Panc1 (cell line): ENCODE measurements around the gene NPDC1. TPM values are rescaled to one million over a fixed set of nuclear protein-coding genes. Genes with fewer than 3 reads are reported as not detected.

Experiments
- ATAC-seq: fragments of 200-7000 bp; cut with Tn5 transposase; 2 replicates; pipeline ENCODE4 v1.9.1; 2020; ENCODE audit warnings: mild to moderate bottlenecking, moderate library complexity
- BruUV-seq: library from RNA; stranded (reverse); fragments of 400-500 nt; replicated peaks from 2 replicates; lab custom pipeline; 2021; lab: Mats Ljungman, UMichigan
- CTCF ChIA-PET: fragments of 300-600 bp; sonication (Branson Sonifier 250); formaldehyde crosslinking; loops from one replicate; lab custom pipeline; 2022; ENCODE audit warnings: antibody characterized with exemption; lab: Charles Lee
- POLR2A ChIA-PET: fragments of 300-600 bp; sonication (Branson Sonifier 250); formaldehyde crosslinking; loops from one replicate; lab custom pipeline; 2022; ENCODE audit warnings: antibody characterized with exemption; lab: Charles Lee
- DNase-seq: peaks from one replicate; pipeline ENCODE4 v3.0.0-alpha.2; 2010; ENCODE audit warnings: low read depth, low spot score
- H3K27ac ChIP-seq: 2 replicates; pipeline ENCODE4 v1.5.1; 2011; ENCODE audit warnings: mild to moderate bottlenecking, low read length, inconsistent platforms
- H3K27me3 ChIP-seq: fragments of 200-500 bp; sonication (Bioruptor generic); 2 replicates; pipeline ENCODE4 v1.6.0; 2014; ENCODE audit warnings: low read length, inconsistent platforms; ENCODE audit not compliant: control insufficient read depth, insufficient read depth
- H3K36me3 ChIP-seq: fragments of 200-500 bp; sonication (Bioruptor generic); 2 replicates; pipeline ENCODE4 v1.5.1; 2014; ENCODE audit warnings: inconsistent platforms, mild to moderate bottlenecking, low read length, moderate library complexity; ENCODE audit not compliant: control insufficient read depth, insufficient read depth
- H3K4me1 ChIP-seq: 2 replicates; pipeline ENCODE4 v1.5.1; 2011; ENCODE audit warnings: inconsistent platforms, mild to moderate bottlenecking, low read length, moderate library complexity; ENCODE audit not compliant: control insufficient read depth, insufficient read depth
- H3K4me3 ChIP-seq, 2 experiments: 2 replicates each; pipeline ENCODE4 v1.5.1; 2011 to 2012; ENCODE audit warnings: low read depth in 2 of 2, low read length in 2 of 2, mild to moderate bottlenecking in 2 of 2, inconsistent platforms in 1 of 2, moderate library complexity in 1 of 2
- H3K9me3 ChIP-seq: fragments of 200-500 bp; sonication (Bioruptor generic); 2 replicates; pipeline ENCODE4 v1.5.1; 2014; ENCODE audit warnings: low read depth, mild to moderate bottlenecking, inconsistent platforms, low read length, moderate library complexity; ENCODE audit not compliant: control insufficient read depth, insufficient read depth
- CTCF ChIP-seq: fragments of 450-650 bp; IDR thresholded peaks from 2 replicates; pipeline ENCODE4 v1.5.1; 2017; ENCODE audit warnings: mild to moderate bottlenecking
- POLR2AphosphoS5 ChIP-seq: IDR thresholded peaks from 2 replicates; pipeline ENCODE4 v1.6.1; 2012; ENCODE audit warnings: mild to moderate bottlenecking, low read depth, low read length, moderate library complexity
- SIN3A ChIP-seq: IDR thresholded peaks from 2 replicates; pipeline ENCODE4 v1.6.1; 2012; ENCODE audit warnings: low read depth, mild to moderate bottlenecking, low read length, moderate library complexity, borderline replicate concordance; ENCODE audit not compliant: insufficient read depth
- TCF7L2 ChIP-seq: IDR thresholded peaks from 2 replicates; pipeline ENCODE4 v1.6.1; 2011; ENCODE audit warnings: mild to moderate bottlenecking, low read depth, low read length, inconsistent platforms
- in situ Hi-C: cut with HindIII; loops from 2 replicates; pipeline ENCODE4 v1.10.0; 2016; ENCODE audit warnings: low sequenced_read_pairs, low pct_unique_long_range_greater_than_20kb
- intact Hi-C: fragments of 100-400 bp; cut with micrococcal nuclease; formaldehyde crosslinking; loops from one replicate; pipeline ENCODE4 v1.10.0; 2022; ENCODE audit not compliant: unreplicated experiment
- total RNA-seq: library from RNA; stranded (reverse); gene quantifications from one replicate; pipeline ENCODE4 v1.2.1, GENCODE V29; 2021; ENCODE audit not compliant: unreplicated experiment
- TF ChIP-seq, protein P1 (sequence below), 2 experiments: IDR thresholded peaks; 2 replicates each; pipeline ENCODE4 v1.6.1; 2011 to 2012; ENCODE audit warnings: low read depth in 2 of 2, control low read depth in 1 of 2, low read length in 1 of 2, mild to moderate bottlenecking in 1 of 2, moderate library complexity in 1 of 2; ENCODE audit not compliant: insufficient read depth in 1 of 2

NPDC1 gene
- total RNA-seq, 1 experiment from 2014 or later: 43.5 TPM

DNA sequence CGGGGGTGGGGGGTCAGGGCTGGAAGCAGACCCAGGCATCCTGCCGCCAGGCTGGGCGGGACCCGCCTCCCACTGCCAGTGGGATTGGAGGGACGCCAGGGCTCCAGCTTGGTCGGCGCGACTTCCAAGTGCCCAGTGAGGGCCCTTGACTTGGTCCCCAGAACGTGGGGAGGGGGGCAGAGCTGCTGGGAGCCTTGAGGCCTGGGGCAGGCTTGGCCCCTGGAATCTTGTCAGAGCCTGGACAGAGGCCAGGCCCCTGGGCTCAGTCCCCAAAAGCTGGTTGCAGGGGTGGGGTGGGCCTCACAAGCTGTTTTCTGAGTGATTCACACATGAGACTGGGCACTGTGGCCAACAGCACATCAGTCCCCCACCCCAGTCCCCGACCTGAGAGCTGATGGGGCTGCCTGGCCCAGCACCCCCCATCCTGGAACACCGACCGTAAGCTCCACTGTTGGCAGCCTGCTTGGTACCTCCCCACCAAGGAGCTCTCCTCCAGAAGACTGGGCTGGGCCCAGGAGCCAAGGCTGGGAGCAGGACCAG lies 50.1 kb downstream of the NPDC1 start:
- POLR2A ChIA-PET: interaction anchor here (0.7 kb wide), 1 partner anchor 90 kb away, joined by 4 read pairs; no protein-coding TSS in a partner anchor
- DNase-seq (no peak), ATAC-seq (peak; percentile 19; the same call in 1 of the 2 replicates)
- peak overlapping the region; percentile 44 for H3K27ac ChIP-seq
- intact Hi-C loops: no loop called here
- H3K27me3 ChIP-seq: no peaks in the 10 kb centered on the region
- H3K4me3 ChIP-seq: peak overlapping the region; percentile 17 to 31
- TF ChIP-seq TCF7L2 (no peak), CTCF (no peak), POLR2AphosphoS5 (no peak), SIN3A (no peak)
- TF ChIP-seq, protein P1, sequence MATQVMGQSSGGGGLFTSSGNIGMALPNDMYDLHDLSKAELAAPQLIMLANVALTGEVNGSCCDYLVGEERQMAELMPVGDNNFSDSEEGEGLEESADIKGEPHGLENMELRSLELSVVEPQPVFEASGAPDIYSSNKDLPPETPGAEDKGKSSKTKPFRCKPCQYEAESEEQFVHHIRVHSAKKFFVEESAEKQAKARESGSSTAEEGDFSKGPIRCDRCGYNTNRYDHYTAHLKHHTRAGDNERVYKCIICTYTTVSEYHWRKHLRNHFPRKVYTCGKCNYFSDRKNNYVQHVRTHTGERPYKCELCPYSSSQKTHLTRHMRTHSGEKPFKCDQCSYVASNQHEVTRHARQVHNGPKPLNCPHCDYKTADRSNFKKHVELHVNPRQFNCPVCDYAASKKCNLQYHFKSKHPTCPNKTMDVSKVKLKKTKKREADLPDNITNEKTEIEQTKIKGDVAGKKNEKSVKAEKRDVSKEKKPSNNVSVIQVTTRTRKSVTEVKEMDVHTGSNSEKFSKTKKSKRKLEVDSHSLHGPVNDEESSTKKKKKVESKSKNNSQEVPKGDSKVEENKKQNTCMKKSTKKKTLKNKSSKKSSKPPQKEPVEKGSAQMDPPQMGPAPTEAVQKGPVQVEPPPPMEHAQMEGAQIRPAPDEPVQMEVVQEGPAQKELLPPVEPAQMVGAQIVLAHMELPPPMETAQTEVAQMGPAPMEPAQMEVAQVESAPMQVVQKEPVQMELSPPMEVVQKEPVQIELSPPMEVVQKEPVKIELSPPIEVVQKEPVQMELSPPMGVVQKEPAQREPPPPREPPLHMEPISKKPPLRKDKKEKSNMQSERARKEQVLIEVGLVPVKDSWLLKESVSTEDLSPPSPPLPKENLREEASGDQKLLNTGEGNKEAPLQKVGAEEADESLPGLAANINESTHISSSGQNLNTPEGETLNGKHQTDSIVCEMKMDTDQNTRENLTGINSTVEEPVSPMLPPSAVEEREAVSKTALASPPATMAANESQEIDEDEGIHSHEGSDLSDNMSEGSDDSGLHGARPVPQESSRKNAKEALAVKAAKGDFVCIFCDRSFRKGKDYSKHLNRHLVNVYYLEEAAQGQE (IDR thresholded peaks at IDR 0.05; ENCODE audit: insufficient read depth in 1 of 2, low read depth in 2 of 2, low read length in 1 of 2): no peak
- BruUV-seq: no TSS peak
- CTCF ChIA-PET: interaction anchor here (0.7 kb wide), 1 partner anchor 48 kb away, joined by 4 read pairs; no protein-coding TSS in a partner anchor
- in situ Hi-C loops: no loop called here
- H3K36me3 ChIP-seq: no peaks in the 10 kb centered on the region; the same call in 1 of the 2 replicates
- H3K9me3 ChIP-seq: no peaks in the 10 kb centered on the region
- peaks cover 17% of the 10 kb centered on the region for H3K4me1 ChIP-seq

GRCh38 chr9:136995362-136995761 lies 50.6 kb downstream of the NPDC1 start:
- peaks cover 17% of the 10 kb centered on the region for H3K4me1 ChIP-seq
- no peaks in the 10 kb centered on the region for H3K27me3 ChIP-seq
- in situ Hi-C loops (no loop called here), intact Hi-C loops (no loop called here)
- POLR2A ChIA-PET: interaction anchor here (0.7 kb wide), 1 partner anchor 91 kb away, joined by 4 read pairs; no protein-coding TSS in a partner anchor
- H3K36me3 ChIP-seq: no peaks in the 10 kb centered on the region; the same call in 1 of the 2 replicates
- TF ChIP-seq SIN3A: no peak
- TF ChIP-seq POLR2AphosphoS5: no peak
- no peak for TF ChIP-seq TCF7L2
- TF ChIP-seq CTCF: no peak
- TF ChIP-seq, protein P1 (IDR thresholded peaks at IDR 0.05; ENCODE audit: insufficient read depth in 1 of 2, low read depth in 2 of 2, low read length in 1 of 2): no peak
- ATAC-seq: no peak
- no peak overlapping the region for H3K27ac ChIP-seq
- H3K4me3 ChIP-seq: no peak overlapping the region
- DNase-seq: no peak
- no TSS peak for BruUV-seq
- CTCF ChIA-PET: no interaction called here
- no peaks in the 10 kb centered on the region for H3K9me3 ChIP-seq
